C4-2B (cell line): ENCODE measurements around the gene SMU1.

ENCODE experiments used
- ZFX ChIP-seq: fragments of 450-650 bp; IDR thresholded peaks from 2 replicates; pipeline ENCODE4 v1.6.1; 2017
- TF ChIP-seq, protein P1 (sequence below): fragments of 450-650 bp; conservative IDR thresholded peaks from 2 replicates; pipeline ENCODE4 v1.5.1; 2017; ENCODE audit warnings: mild to moderate bottlenecking

DNA sequence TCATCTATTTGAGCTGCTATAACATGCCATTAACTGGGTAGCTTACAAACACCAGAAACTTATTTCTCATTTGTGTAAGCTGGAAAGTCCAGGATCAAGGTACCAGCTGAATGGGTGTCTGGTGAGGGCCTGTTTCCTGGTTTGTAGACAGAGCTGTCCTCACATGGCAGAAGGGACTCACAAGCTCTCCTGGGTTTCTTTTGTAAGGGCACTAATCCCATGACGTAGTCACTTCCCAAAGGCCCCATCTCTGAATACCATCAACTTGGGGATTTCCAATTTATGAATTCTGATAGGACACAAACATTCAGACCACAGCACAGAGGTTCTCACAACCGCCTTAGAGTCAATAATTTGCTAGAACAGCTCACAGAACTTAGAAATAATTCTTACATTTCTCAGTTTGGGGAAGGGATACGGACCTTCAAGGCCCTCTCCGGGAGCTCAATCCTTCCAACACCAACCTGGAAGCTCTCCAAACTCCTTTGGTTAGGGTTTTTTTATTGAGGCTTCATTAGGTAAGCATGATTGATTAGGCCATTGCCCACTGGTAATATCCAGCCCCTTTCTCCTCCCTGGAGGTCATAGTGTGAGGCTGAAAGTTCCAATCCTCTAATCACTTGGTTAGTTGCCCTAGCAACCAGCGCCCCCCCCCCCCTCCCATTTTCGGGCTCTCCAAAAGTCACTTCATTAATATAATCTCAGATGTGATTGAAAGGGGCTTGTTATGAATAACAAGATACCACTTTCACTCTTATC, 59.0 kb downstream of the SMU1 start:
- TF ChIP-seq, protein P1, sequence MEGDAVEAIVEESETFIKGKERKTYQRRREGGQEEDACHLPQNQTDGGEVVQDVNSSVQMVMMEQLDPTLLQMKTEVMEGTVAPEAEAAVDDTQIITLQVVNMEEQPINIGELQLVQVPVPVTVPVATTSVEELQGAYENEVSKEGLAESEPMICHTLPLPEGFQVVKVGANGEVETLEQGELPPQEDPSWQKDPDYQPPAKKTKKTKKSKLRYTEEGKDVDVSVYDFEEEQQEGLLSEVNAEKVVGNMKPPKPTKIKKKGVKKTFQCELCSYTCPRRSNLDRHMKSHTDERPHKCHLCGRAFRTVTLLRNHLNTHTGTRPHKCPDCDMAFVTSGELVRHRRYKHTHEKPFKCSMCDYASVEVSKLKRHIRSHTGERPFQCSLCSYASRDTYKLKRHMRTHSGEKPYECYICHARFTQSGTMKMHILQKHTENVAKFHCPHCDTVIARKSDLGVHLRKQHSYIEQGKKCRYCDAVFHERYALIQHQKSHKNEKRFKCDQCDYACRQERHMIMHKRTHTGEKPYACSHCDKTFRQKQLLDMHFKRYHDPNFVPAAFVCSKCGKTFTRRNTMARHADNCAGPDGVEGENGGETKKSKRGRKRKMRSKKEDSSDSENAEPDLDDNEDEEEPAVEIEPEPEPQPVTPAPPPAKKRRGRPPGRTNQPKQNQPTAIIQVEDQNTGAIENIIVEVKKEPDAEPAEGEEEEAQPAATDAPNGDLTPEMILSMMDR: no peak
- no peak for TF ChIP-seq ZFX
